ENCODE data around the gene COQ8A. TPM values are rescaled to one million over a fixed set of nuclear protein-coding genes. Genes with fewer than 3 reads are reported as not detected.

Gene COQ8A
- total and polyA plus RNA-seq, 4 experiments from 2014 or later: 43.5 to 70.7 (median 59.3) TPM

- Histone ChIP-seq H3K36me3 (ENCODE audit: insufficient read depth, low read length) (peaks cover 3% of the 10 kb centered on the region), H3K4me3 (ENCODE audit: low read length in 2 of 2) (no peak overlapping the region), H3K4me1 (ENCODE audit: insufficient read depth, low read length) (no peaks in the 10 kb centered on the region), H3K9me3 (ENCODE audit: control insufficient read depth in 1 of 2, low read length in 2 of 2) (no peaks in the 10 kb centered on the region), H3K27ac (ENCODE audit: low read depth, low read length) (no peak overlapping the region), H3K27me3 (ENCODE audit: insufficient read depth, low read length) (no peaks in the 10 kb centered on the region)
- H3K9me3 Mint-ChIP-seq: no peaks in the 10 kb centered on the region
- no peak for DNase-seq
- no peak overlapping the region for H3K4me3 Mint-ChIP-seq
- no peaks in the 10 kb centered on the region for H3K27me3 Mint-ChIP-seq
- POLR2A ChIA-PET (ENCODE audit: partially characterized antibody): no interaction called here
- H3K36me3 Mint-ChIP-seq: peaks cover 8 to 23% of the 10 kb centered on the region in 2 donors
- peak overlapping the region in 1 of 7 donors; percentile 29 for H3K27ac Mint-ChIP-seq
- CTCF ChIA-PET (ENCODE audit: partially characterized antibody): no interaction called here
- intact Hi-C loops (cut with micrococcal nuclease): no loop called here
- peaks cover 0 to 4% (median 0%) of the 10 kb centered on the region in 4 donors for H3K4me1 Mint-ChIP-seq
Observed at GRCh38 chr1:226977643-226978431, 37.7 kb downstream of the COQ8A start.

- H3K36me3 Mint-ChIP-seq: peaks cover 8 to 23% of the 10 kb centered on the region in 2 donors
- no peaks in the 10 kb centered on the region for H3K27me3 Mint-ChIP-seq
- no peak overlapping the region for H3K27ac ChIP-seq (ENCODE audit: low read depth, low read length)
- H3K27me3 ChIP-seq (ENCODE audit: insufficient read depth, low read length): no peaks in the 10 kb centered on the region
- ChIA-PET POLR2A (ENCODE audit: partially characterized antibody) (no interaction called here), CTCF (ENCODE audit: partially characterized antibody) (interaction anchor here (0.5 kb wide), 1 partner anchor 183 kb away, joined by 3 read pairs; no protein-coding TSS in a partner anchor)
- H3K36me3 ChIP-seq (ENCODE audit: insufficient read depth, low read length): peaks cover 3% of the 10 kb centered on the region
- no peaks in the 10 kb centered on the region for H3K4me1 Mint-ChIP-seq
- H3K9me3 Mint-ChIP-seq: no peaks in the 10 kb centered on the region
- H3K4me3 Mint-ChIP-seq: no peak overlapping the region
- no peaks in the 10 kb centered on the region for H3K9me3 ChIP-seq (ENCODE audit: control insufficient read depth in 1 of 2, low read length in 2 of 2)
- no peak overlapping the region for H3K27ac Mint-ChIP-seq
- intact Hi-C loops (cut with micrococcal nuclease): no loop called here
- no peak overlapping the region for H3K4me3 ChIP-seq (ENCODE audit: low read length in 2 of 2)
- DNase-seq: no peak
- no peaks in the 10 kb centered on the region for H3K4me1 ChIP-seq (ENCODE audit: insufficient read depth, low read length)
Observed at GRCh38 chr1:226978432-226979114, 38.5 kb downstream of the COQ8A start.

GRCh38 chr1:226979115-226979516 is 39.0 kb downstream of the COQ8A start:
- intact Hi-C loops (cut with micrococcal nuclease): no loop called here
- Mint-ChIP-seq H3K27ac (no peak overlapping the region), H3K27me3 (no peaks in the 10 kb centered on the region), H3K36me3 (peaks cover 10 to 23% of the 10 kb centered on the region in 2 donors), H3K4me3 (no peak overlapping the region), H3K9me3 (no peaks in the 10 kb centered on the region), H3K4me1 (no peaks in the 10 kb centered on the region)
- Histone ChIP-seq H3K9me3 (ENCODE audit: control insufficient read depth in 1 of 2, low read length in 2 of 2) (no peaks in the 10 kb centered on the region), H3K4me3 (ENCODE audit: low read length in 2 of 2) (no peak overlapping the region), H3K4me1 (ENCODE audit: insufficient read depth, low read length) (no peaks in the 10 kb centered on the region), H3K27ac (ENCODE audit: low read depth, low read length) (no peak overlapping the region), H3K27me3 (ENCODE audit: insufficient read depth, low read length) (no peaks in the 10 kb centered on the region), H3K36me3 (ENCODE audit: insufficient read depth, low read length) (peaks cover 3% of the 10 kb centered on the region)
- DNase-seq: no peak
- POLR2A ChIA-PET (ENCODE audit: partially characterized antibody): no interaction called here
- CTCF ChIA-PET (ENCODE audit: partially characterized antibody): interaction anchor here (0.5 kb wide), 1 partner anchor 184 kb away, joined by 3 read pairs; no protein-coding TSS in a partner anchor

- Mint-ChIP-seq H3K4me1 (no peaks in the 10 kb centered on the region), H3K9me3 (no peaks in the 10 kb centered on the region), H3K36me3 (peaks cover 11 to 23% of the 10 kb centered on the region in 2 donors), H3K27ac (no peak overlapping the region), H3K27me3 (no peaks in the 10 kb centered on the region), H3K4me3 (no peak overlapping the region)
- intact Hi-C loops (cut with micrococcal nuclease): no loop called here
- no peak overlapping the region for H3K27ac ChIP-seq (ENCODE audit: low read depth, low read length)
- peaks cover 4% of the 10 kb centered on the region for H3K36me3 ChIP-seq (ENCODE audit: insufficient read depth, low read length)
- no peak overlapping the region for H3K4me3 ChIP-seq (ENCODE audit: low read length in 2 of 2)
- ChIA-PET CTCF (ENCODE audit: partially characterized antibody) (no interaction called here), POLR2A (ENCODE audit: partially characterized antibody) (no interaction called here)
- H3K27me3 ChIP-seq (ENCODE audit: insufficient read depth, low read length): no peaks in the 10 kb centered on the region
- DNase-seq: no peak
- H3K4me1 ChIP-seq (ENCODE audit: insufficient read depth, low read length): no peaks in the 10 kb centered on the region
- H3K9me3 ChIP-seq (ENCODE audit: control insufficient read depth in 1 of 2, low read length in 2 of 2): no peaks in the 10 kb centered on the region
Observed at GRCh38 chr1:226979517-226980121, 39.5 kb downstream of the COQ8A start.

- H3K4me3 Mint-ChIP-seq: no peak overlapping the region
- H3K9me3 Mint-ChIP-seq: no peaks in the 10 kb centered on the region
- peaks cover 11 to 23% of the 10 kb centered on the region in 2 donors for H3K36me3 Mint-ChIP-seq
- H3K4me1 Mint-ChIP-seq: no peaks in the 10 kb centered on the region
- Histone ChIP-seq H3K27me3 (ENCODE audit: insufficient read depth, low read length) (no peaks in the 10 kb centered on the region), H3K27ac (ENCODE audit: low read depth, low read length) (no peak overlapping the region), H3K4me3 (ENCODE audit: low read length in 2 of 2) (no peak overlapping the region), H3K9me3 (ENCODE audit: control insufficient read depth in 1 of 2, low read length in 2 of 2) (no peaks in the 10 kb centered on the region), H3K36me3 (ENCODE audit: insufficient read depth, low read length) (peaks cover 6% of the 10 kb centered on the region), H3K4me1 (ENCODE audit: insufficient read depth, low read length) (no peaks in the 10 kb centered on the region)
- intact Hi-C loops (cut with micrococcal nuclease): no loop called here
- no peaks in the 10 kb centered on the region for H3K27me3 Mint-ChIP-seq
- CTCF ChIA-PET (ENCODE audit: partially characterized antibody): no interaction called here
- no peak overlapping the region for H3K27ac Mint-ChIP-seq
- no peak for DNase-seq
- POLR2A ChIA-PET (ENCODE audit: partially characterized antibody): no interaction called here
Observed at GRCh38 chr1:226980122-226980560, 40.0 kb downstream of the COQ8A start.

- no peaks in the 10 kb centered on the region for H3K27me3 Mint-ChIP-seq
- CTCF ChIA-PET (ENCODE audit: partially characterized antibody): no interaction called here
- H3K4me3 Mint-ChIP-seq: no peak overlapping the region
- no peaks in the 10 kb centered on the region for H3K9me3 Mint-ChIP-seq
- Histone ChIP-seq H3K4me1 (ENCODE audit: insufficient read depth, low read length) (no peaks in the 10 kb centered on the region), H3K9me3 (ENCODE audit: control insufficient read depth in 1 of 2, low read length in 2 of 2) (no peaks in the 10 kb centered on the region), H3K27ac (ENCODE audit: low read depth, low read length) (no peak overlapping the region), H3K4me3 (ENCODE audit: low read length in 2 of 2) (no peak overlapping the region), H3K27me3 (ENCODE audit: insufficient read depth, low read length) (no peaks in the 10 kb centered on the region), H3K36me3 (ENCODE audit: insufficient read depth, low read length) (peaks cover 6% of the 10 kb centered on the region)
- no peaks in the 10 kb centered on the region for H3K4me1 Mint-ChIP-seq
- H3K27ac Mint-ChIP-seq: no peak overlapping the region
- POLR2A ChIA-PET (ENCODE audit: partially characterized antibody): no interaction called here
- DNase-seq: no peak
- peaks cover 11 to 29% of the 10 kb centered on the region in 2 donors for H3K36me3 Mint-ChIP-seq
- intact Hi-C loops (cut with micrococcal nuclease): no loop called here
Observed at GRCh38 chr1:226980565-226981385, 40.7 kb downstream of the COQ8A start.

- intact Hi-C loops (cut with micrococcal nuclease): no loop called here
- no peaks in the 10 kb centered on the region for H3K4me1 Mint-ChIP-seq
- ChIA-PET POLR2A (ENCODE audit: partially characterized antibody) (no interaction called here), CTCF (ENCODE audit: partially characterized antibody) (no interaction called here)
- Histone ChIP-seq H3K36me3 (ENCODE audit: insufficient read depth, low read length) (peaks cover 8% of the 10 kb centered on the region), H3K4me3 (ENCODE audit: low read length in 2 of 2) (no peak overlapping the region), H3K4me1 (ENCODE audit: insufficient read depth, low read length) (no peaks in the 10 kb centered on the region), H3K9me3 (ENCODE audit: control insufficient read depth in 1 of 2, low read length in 2 of 2) (no peaks in the 10 kb centered on the region), H3K27me3 (ENCODE audit: insufficient read depth, low read length) (no peaks in the 10 kb centered on the region), H3K27ac (ENCODE audit: low read depth, low read length) (no peak overlapping the region)
- no peaks in the 10 kb centered on the region for H3K27me3 Mint-ChIP-seq
- peaks cover 17 to 36% of the 10 kb centered on the region in 2 donors for H3K36me3 Mint-ChIP-seq
- DNase-seq: no peak
- H3K4me3 Mint-ChIP-seq: no peak overlapping the region
- H3K9me3 Mint-ChIP-seq: no peaks in the 10 kb centered on the region
- H3K27ac Mint-ChIP-seq: no peak overlapping the region
Observed at GRCh38 chr1:226981386-226981817, 41.3 kb downstream of the COQ8A start.

Measured in CD4-positive, alpha-beta memory T cell (primary cell).